HFFc6 (cell line): Measurements from ENCODE around the gene STAP1. TPM values are rescaled to one million over a fixed set of nuclear protein-coding genes. Genes with fewer than 3 reads are reported as not detected.

ENCODE experiments used
- DNase-seq: peaks from one replicate; pipeline ENCODE4 v3.0.0-alpha.2; 2018
- H3K27ac Mint-ChIP-seq: 2 replicates; pipeline ENCODE4 v1.8.0; 2020; ENCODE audit warnings: mild to moderate bottlenecking, mixed read lengths
- H3K27me3 Mint-ChIP-seq: 2 replicates; pipeline ENCODE4 v1.8.0; 2021; ENCODE audit warnings: mild to moderate bottlenecking, moderate library complexity, mixed read lengths; ENCODE audit not compliant: insufficient read depth
- H3K36me3 Mint-ChIP-seq: 2 replicates; pipeline ENCODE4 v1.8.0; 2021; ENCODE audit warnings: low read depth, mixed read lengths
- H3K4me1 Mint-ChIP-seq: 2 replicates; pipeline ENCODE4 v1.8.0; 2020; ENCODE audit warnings: low read depth, mixed read lengths
- H3K4me3 Mint-ChIP-seq: 2 replicates; pipeline ENCODE4 v1.8.0; 2020; ENCODE audit warnings: mild to moderate bottlenecking, moderate library complexity, mixed read lengths
- H3K9me3 Mint-ChIP-seq: 2 replicates; pipeline ENCODE4 v1.8.0; 2020; ENCODE audit warnings: mild to moderate bottlenecking, mixed read lengths
- CTCF ChIP-seq: fragments of 200-600 bp; sonication (generic); IDR thresholded peaks from 2 replicates; pipeline ENCODE4 v1.5.0; 2021; ENCODE audit warnings: antibody characterized with exemption, mild to moderate bottlenecking
- long read RNA-seq: library from polyadenylated mRNA; unstranded; transcript quantifications from one replicate; pipeline ENCODE4 v2.0.0, GENCODE V29; 2019
- total RNA-seq, 6 experiments: library from RNA; stranded (reverse); fragmentation: NEBNext Ultra II Directional; extraction: Animal tissue kit (Norgen Biotek cat#: 25700); gene quantifications; 2 replicates in 1 of 6; 3 replicates in 5 of 6; pipeline ENCODE4 v1.2.3, GENCODE V29; 2021

STAP1 gene, protein sequence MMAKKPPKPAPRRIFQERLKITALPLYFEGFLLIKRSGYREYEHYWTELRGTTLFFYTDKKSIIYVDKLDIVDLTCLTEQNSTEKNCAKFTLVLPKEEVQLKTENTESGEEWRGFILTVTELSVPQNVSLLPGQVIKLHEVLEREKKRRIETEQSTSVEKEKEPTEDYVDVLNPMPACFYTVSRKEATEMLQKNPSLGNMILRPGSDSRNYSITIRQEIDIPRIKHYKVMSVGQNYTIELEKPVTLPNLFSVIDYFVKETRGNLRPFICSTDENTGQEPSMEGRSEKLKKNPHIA
- total RNA-seq = not detected
- long read RNA-seq = 0 reads

- Mint-ChIP-seq H3K27me3 (peaks cover 7% of the 10 kb centered on the region), H3K27ac (no peak within 1 kb of the TSS), H3K4me3 (no peak within 1 kb of the TSS), H3K9me3 (no peaks in the 10 kb centered on the region), H3K36me3 (no peaks in the 10 kb centered on the region), H3K4me1 (no peaks in the 10 kb centered on the region)
- DNase-seq = no peak
- TF ChIP-seq CTCF = no peak
These were observed at the start of gene STAP1 for GRCh38 chr4:67558493-67558892. Gene STAP1, plus strand, starts transcription at chr4:67558727. Its CDS starts 83 bp downstream, at chr4:67558810.

DNA sequence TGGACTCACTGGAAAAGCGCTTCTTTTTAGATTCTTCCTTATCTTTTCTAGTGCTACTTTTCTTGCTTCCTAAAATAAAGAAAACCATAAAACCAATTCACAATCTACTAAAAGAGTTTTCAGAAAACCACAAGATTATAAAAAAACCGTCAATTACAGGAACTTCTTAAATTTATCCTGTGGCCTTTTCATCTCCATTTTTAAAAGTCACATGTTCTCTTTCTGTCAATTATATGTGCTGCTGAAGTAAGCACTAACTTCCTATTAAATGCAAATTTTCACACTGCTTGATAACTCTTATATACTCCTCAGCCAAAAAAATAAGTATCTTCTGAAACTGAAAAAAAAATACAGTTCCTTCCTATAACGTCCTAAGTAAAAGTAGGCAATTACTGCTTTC lies 46.0 kb upstream of the STAP1 start:
- H3K4me1 Mint-ChIP-seq = no peaks in the 10 kb centered on the region
- DNase-seq = no peak
- no peak for TF ChIP-seq CTCF
- no peaks in the 10 kb centered on the region for H3K27me3 Mint-ChIP-seq
- no peak overlapping the region for H3K27ac Mint-ChIP-seq
- peaks cover 23% of the 10 kb centered on the region for H3K36me3 Mint-ChIP-seq
- H3K9me3 Mint-ChIP-seq = no peaks in the 10 kb centered on the region
- H3K4me3 Mint-ChIP-seq = no peak overlapping the region

DNA sequence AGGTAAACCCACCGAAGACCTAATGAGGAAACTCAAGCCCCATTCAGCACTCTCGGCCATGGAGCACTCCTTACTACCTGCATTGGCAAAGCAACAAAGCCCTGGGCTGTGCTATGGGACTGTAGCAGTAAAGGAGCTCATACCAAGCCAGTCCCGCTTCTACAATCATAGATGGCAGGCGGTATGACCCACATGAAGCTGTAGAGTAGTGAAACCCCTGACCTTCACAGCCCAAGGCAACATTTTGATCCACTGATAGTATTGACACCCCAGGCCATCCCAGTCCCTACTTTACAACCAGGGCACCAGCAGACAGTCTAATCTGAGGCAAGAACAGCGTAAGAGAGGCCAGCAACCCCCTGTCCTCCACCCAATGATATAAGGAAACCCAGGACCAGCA lies 38.4 kb upstream of the STAP1 start:
- Mint-ChIP-seq H3K27me3 (no peaks in the 10 kb centered on the region), H3K4me1 (peaks cover 20% of the 10 kb centered on the region), H3K4me3 (no peak overlapping the region), H3K27ac (no peak overlapping the region), H3K36me3 (peaks cover 28% of the 10 kb centered on the region), H3K9me3 (no peaks in the 10 kb centered on the region)
- no peak for TF ChIP-seq CTCF
- no peak for DNase-seq

- no peak for TF ChIP-seq CTCF
- no peaks in the 10 kb centered on the region for H3K9me3 Mint-ChIP-seq
- no peaks in the 10 kb centered on the region for H3K27me3 Mint-ChIP-seq
- no peak for DNase-seq
- peaks cover 28% of the 10 kb centered on the region for H3K4me1 Mint-ChIP-seq
- H3K36me3 Mint-ChIP-seq = peaks cover 36% of the 10 kb centered on the region
- H3K4me3 Mint-ChIP-seq = no peak overlapping the region
- H3K27ac Mint-ChIP-seq = no peak overlapping the region
These were observed 37.0 kb upstream of the STAP1 start for GRCh38 chr4:67521506-67521905.

- DNase-seq = no peak
- H3K4me3 Mint-ChIP-seq = no peak overlapping the region
- no peak overlapping the region for H3K27ac Mint-ChIP-seq
- no peaks in the 10 kb centered on the region for H3K9me3 Mint-ChIP-seq
- H3K27me3 Mint-ChIP-seq = no peaks in the 10 kb centered on the region
- H3K4me1 Mint-ChIP-seq = peaks cover 28% of the 10 kb centered on the region
- no peak for TF ChIP-seq CTCF
- peaks cover 43% of the 10 kb centered on the region for H3K36me3 Mint-ChIP-seq
These were observed 36.3 kb upstream of the STAP1 start for GRCh38 chr4:67522230-67522629.
